Measurements from ENCODE around the gene RBM47.

The RBM47 gene

DNA sequence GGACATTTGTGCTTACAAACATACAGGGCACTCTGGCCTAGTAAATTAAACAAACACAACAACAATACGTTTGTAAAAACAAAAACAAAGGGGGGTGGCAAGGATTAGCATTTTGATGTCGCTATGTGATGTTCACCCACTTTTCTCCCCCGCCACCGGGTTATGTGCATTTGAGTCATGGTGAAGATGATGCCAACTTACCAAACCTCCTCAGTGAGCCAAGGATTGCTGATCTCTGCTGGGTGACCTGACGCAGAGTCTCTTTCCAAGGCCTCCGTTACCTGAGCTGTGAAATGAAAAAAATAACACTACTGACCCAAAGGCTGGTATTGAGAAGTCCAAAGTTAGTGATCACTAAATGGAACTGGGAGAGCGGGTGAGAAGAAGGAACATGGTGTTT is 85.4 kb downstream of the RBM47 start:
- no peak for DNase-seq (ENCODE audit: low read depth)
- H3K4me3 ChIP-seq (ENCODE audit: control insufficient read depth, low read depth, low read length) = no peak overlapping the region
- TF ChIP-seq, protein P1, sequence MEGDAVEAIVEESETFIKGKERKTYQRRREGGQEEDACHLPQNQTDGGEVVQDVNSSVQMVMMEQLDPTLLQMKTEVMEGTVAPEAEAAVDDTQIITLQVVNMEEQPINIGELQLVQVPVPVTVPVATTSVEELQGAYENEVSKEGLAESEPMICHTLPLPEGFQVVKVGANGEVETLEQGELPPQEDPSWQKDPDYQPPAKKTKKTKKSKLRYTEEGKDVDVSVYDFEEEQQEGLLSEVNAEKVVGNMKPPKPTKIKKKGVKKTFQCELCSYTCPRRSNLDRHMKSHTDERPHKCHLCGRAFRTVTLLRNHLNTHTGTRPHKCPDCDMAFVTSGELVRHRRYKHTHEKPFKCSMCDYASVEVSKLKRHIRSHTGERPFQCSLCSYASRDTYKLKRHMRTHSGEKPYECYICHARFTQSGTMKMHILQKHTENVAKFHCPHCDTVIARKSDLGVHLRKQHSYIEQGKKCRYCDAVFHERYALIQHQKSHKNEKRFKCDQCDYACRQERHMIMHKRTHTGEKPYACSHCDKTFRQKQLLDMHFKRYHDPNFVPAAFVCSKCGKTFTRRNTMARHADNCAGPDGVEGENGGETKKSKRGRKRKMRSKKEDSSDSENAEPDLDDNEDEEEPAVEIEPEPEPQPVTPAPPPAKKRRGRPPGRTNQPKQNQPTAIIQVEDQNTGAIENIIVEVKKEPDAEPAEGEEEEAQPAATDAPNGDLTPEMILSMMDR (IDR thresholded peaks at IDR 0.05; ENCODE audit: control insufficient read depth, insufficient read depth, low read depth, low read length, missing control alignments) = no peak

DNA sequence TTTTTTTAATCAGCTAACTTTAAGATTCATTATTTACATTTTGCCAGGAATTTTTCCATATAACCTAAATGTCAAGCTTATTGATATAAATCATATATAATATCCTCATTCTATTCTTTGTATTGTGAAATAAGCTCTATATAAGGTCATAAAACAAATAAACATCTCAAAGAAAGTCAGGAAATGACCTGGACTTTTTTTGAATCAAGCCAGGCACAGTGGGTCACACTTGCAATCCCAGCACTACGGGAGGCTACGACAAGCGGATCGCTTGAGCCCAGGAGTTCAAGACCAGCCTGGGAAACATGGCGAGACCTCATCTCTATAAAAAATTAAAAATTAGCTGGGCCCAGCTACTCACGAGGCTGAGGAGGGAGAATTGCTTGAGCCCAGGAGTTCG is 88.9 kb downstream of the RBM47 start:
- no peak for DNase-seq (ENCODE audit: low read depth)
- TF ChIP-seq, protein P1 (IDR thresholded peaks at IDR 0.05; ENCODE audit: control insufficient read depth, insufficient read depth, low read depth, low read length, missing control alignments) = no peak
- H3K4me3 ChIP-seq (ENCODE audit: control insufficient read depth, low read depth, low read length) = no peak overlapping the region

DNA sequence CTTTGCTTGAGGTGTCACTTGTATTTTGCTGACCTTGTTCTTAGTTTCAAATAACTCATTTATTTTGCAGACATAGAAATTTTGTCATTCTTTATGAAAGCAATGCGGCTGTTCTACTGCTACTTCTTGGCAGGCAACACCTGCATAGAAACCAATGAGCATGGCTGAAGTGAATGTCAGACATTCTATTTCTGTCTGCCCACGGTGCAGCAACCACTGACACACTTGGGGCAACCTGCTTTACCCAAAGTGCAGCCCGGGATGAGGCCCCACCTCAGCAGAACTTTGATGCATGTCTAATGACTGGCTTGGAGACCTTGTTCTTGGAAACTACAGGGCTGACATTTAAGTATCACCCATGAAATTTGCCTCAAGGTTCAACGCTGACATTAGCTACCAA is 93.6 kb downstream of the RBM47 start:
- no peak for DNase-seq (ENCODE audit: low read depth)
- H3K4me3 ChIP-seq (ENCODE audit: control insufficient read depth, low read depth, low read length) = no peak overlapping the region
- TF ChIP-seq, protein P1 (IDR thresholded peaks at IDR 0.05; ENCODE audit: control insufficient read depth, insufficient read depth, low read depth, low read length, missing control alignments) = no peak

DNA sequence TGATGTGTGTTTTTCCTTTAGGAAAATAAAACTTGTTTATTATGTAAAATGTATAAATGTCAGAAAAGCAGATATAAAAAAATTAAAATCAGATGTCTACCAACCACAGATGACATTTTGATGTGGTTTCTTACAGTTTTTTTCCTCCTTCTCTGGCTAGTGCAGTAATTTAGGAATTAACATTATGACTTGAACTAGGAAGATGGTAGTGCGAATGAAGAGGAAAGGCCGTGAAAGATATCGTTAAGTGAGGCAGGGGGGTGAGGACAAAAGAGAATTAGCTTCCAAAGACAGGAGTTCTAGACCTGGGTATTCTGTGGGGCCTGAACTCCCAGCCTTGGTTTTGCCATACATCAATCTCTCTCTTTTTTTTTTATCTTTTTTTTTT is 98.0 kb downstream of the RBM47 start:
- no peak overlapping the region for H3K4me3 ChIP-seq (ENCODE audit: control insufficient read depth, low read depth, low read length)
- TF ChIP-seq, protein P1 (IDR thresholded peaks at IDR 0.05; ENCODE audit: control insufficient read depth, insufficient read depth, low read depth, low read length, missing control alignments) = no peak
- DNase-seq (ENCODE audit: low read depth) = no peak

DNA sequence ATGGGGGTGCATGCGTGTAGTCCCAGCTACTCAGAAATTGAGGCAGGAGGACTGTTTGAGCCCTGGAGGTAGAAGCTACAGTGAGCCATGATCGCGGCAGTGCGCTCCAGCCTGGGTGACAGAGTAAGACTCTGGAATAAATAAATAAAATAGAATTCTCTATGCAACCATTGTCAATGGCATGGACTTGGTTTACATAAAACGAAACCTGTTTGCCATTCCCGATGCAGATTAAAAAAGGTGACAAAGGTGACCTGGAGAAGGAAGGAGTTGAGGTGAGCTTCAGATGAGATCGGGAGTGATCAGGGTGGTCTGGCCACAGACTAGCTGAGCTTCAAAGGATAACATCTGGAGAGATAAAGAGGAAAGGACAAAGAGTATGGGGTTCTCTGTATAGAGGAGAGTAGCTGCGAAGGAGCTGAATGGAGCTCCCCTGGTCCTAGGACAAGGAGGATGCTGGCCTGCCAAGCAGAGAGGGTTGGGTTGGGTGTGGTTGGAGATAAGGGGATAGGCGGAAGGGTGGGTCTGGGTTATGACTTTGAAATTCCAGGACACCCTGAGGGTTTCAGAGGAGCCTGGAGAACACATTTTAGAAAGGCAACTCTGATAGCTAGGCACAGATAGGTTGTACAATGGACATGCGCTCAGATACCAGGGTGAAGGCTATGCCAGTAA is 98.6 kb downstream of the RBM47 start:
- no peak overlapping the region for H3K4me3 ChIP-seq (ENCODE audit: control insufficient read depth, low read depth, low read length)
- TF ChIP-seq, protein P1 (IDR thresholded peaks at IDR 0.05; ENCODE audit: control insufficient read depth, insufficient read depth, low read depth, low read length, missing control alignments) = no peak
- no peak for DNase-seq (ENCODE audit: low read depth)

DNA sequence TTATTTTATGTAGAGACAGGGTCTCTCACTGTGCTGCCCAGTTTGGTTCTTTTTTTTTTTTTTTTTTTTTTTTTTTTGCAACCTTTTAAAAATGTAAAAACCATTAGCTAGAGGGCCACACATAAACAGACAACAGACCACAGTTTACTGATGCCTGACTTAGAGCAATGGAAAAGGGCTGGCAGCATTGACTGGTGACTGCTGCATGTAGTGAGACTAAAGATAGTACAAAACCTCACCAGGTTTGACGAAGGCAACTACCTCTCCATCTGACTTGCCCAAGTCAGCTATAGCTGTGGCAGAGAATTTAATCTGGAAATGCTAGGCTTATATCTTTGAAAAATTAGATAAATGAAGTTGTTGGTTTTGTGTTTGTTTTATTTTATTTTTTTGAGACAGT is 102.9 kb downstream of the RBM47 start:
- no peak overlapping the region for H3K4me3 ChIP-seq (ENCODE audit: control insufficient read depth, low read depth, low read length)
- no peak for DNase-seq (ENCODE audit: low read depth)
- TF ChIP-seq, protein P1 (IDR thresholded peaks at IDR 0.05; ENCODE audit: control insufficient read depth, insufficient read depth, low read depth, low read length, missing control alignments) = no peak
